ENCODE results near the gene LINC00237. TPM values are rescaled to one million over a fixed set of nuclear protein-coding genes. Genes with fewer than 3 reads are reported as not detected.

The LINC00237 gene
- total RNA-seq, 3 donors from 2014 or later, result not detected

GRCh38 chr20:21092806-21093205 lies 13.4 kb downstream of the LINC00237 start:
- Histone ChIP-seq H3K9me3 (no peaks in the 10 kb centered on the region), H3K4me3 (no peak overlapping the region), H3K36me3 (ENCODE audit: low read depth) (no peaks in the 10 kb centered on the region), H3K4me1 (ENCODE audit: low read depth) (no peaks in the 10 kb centered on the region)
- intact Hi-C loops (cut with DNase I, micrococcal nuclease), result no loop called here
- DNase-seq, result no peak
- ATAC-seq, result no peak
- TF ChIP-seq CTCF (IDR thresholded peaks at IDR 0.05), result no peak

GRCh38 chr20:21090721-21091120 lies 15.4 kb downstream of the LINC00237 start:
- Histone ChIP-seq H3K36me3 (ENCODE audit: low read depth) (no peaks in the 10 kb centered on the region), H3K4me3 (no peak overlapping the region), H3K9me3 (no peaks in the 10 kb centered on the region), H3K4me1 (ENCODE audit: low read depth) (no peaks in the 10 kb centered on the region)
- intact Hi-C loops (cut with DNase I, micrococcal nuclease), result no loop called here
- ATAC-seq, result no peak
- no peak for DNase-seq
- no peak for TF ChIP-seq CTCF (IDR thresholded peaks at IDR 0.05)

- TF ChIP-seq CTCF (IDR thresholded peaks at IDR 0.05), result no peak
- Histone ChIP-seq H3K9me3 (no peaks in the 10 kb centered on the region), H3K4me3 (no peak overlapping the region), H3K36me3 (ENCODE audit: low read depth) (no peaks in the 10 kb centered on the region), H3K4me1 (ENCODE audit: low read depth) (no peaks in the 10 kb centered on the region)
- ATAC-seq (no peak), DNase-seq (no peak)
- intact Hi-C loops (cut with DNase I, micrococcal nuclease), result no loop called here
These were observed 16.0 kb downstream of the LINC00237 start for GRCh38 chr20:21090111-21090618.

GRCh38 chr20:21089391-21089790 lies 16.8 kb downstream of the LINC00237 start:
- Histone ChIP-seq H3K9me3 (no peaks in the 10 kb centered on the region), H3K4me1 (ENCODE audit: low read depth) (no peaks in the 10 kb centered on the region), H3K36me3 (ENCODE audit: low read depth) (no peaks in the 10 kb centered on the region), H3K4me3 (no peak overlapping the region)
- no peak for TF ChIP-seq CTCF (IDR thresholded peaks at IDR 0.05)
- intact Hi-C loops (cut with DNase I, micrococcal nuclease), result no loop called here
- no peak for DNase-seq
- no peak for ATAC-seq

- DNase-seq, result no peak
- Histone ChIP-seq H3K36me3 (ENCODE audit: low read depth) (no peaks in the 10 kb centered on the region), H3K4me1 (ENCODE audit: low read depth) (no peaks in the 10 kb centered on the region), H3K4me3 (no peak overlapping the region), H3K9me3 (no peaks in the 10 kb centered on the region)
- intact Hi-C loops (cut with DNase I, micrococcal nuclease), result no loop called here
- ATAC-seq, result no peak
- TF ChIP-seq CTCF (IDR thresholded peaks at IDR 0.05), result no peak
These were observed 18.2 kb downstream of the LINC00237 start for GRCh38 chr20:21087862-21088540.

All from mucosa of descending colon (tissue), 3 donors.